Prostate gland (tissue), 2 donors: ENCODE measurements around the gene GALNT14.

ENCODE experiments used
- POLR2AphosphoS5 ChIP-seq: sonication (generic); formaldehyde crosslinking; IDR thresholded peaks from one replicate; pipeline ENCODE4 v1.6.1; 2017; ENCODE audit warnings: antibody characterized with exemption
- TF ChIP-seq, protein P1 (sequence below), 4 experiments: fragments of 200-600 bp in 2 of 4; fragments of 450-650 bp in 2 of 4; sonication (generic) in 2 of 4; IDR thresholded peaks; 1 replicate in 3 of 4; 2 replicates in 1 of 4; pipeline ENCODE4 v1.5.1; 2016 to 2019; ENCODE audit warnings: antibody characterized with exemption in 4 of 4, mild to moderate bottlenecking in 2 of 4, moderate library complexity in 2 of 4

GRCh38 chr2:30942419-30942818 is 195.8 kb downstream of the GALNT14 start:
- TF ChIP-seq, protein P1, sequence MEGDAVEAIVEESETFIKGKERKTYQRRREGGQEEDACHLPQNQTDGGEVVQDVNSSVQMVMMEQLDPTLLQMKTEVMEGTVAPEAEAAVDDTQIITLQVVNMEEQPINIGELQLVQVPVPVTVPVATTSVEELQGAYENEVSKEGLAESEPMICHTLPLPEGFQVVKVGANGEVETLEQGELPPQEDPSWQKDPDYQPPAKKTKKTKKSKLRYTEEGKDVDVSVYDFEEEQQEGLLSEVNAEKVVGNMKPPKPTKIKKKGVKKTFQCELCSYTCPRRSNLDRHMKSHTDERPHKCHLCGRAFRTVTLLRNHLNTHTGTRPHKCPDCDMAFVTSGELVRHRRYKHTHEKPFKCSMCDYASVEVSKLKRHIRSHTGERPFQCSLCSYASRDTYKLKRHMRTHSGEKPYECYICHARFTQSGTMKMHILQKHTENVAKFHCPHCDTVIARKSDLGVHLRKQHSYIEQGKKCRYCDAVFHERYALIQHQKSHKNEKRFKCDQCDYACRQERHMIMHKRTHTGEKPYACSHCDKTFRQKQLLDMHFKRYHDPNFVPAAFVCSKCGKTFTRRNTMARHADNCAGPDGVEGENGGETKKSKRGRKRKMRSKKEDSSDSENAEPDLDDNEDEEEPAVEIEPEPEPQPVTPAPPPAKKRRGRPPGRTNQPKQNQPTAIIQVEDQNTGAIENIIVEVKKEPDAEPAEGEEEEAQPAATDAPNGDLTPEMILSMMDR (IDR thresholded peaks at IDR 0.05) = no peak
- no peak for TF ChIP-seq POLR2AphosphoS5
